Sigmoid colon (tissue), 4 donors: ENCODE data around the gene FAT4.

Source experiments
- EP300 ChIP-seq, 4 donors: sonication (generic); formaldehyde crosslinking; IDR thresholded peaks; one replicate each; pipeline ENCODE4 v1.6.1; 2017; ENCODE audit warnings: antibody characterized with exemption in 4 of 4
- POLR2A ChIP-seq, 2 donors: fragments of 450-650 bp; IDR thresholded peaks; one replicate each; pipeline ENCODE4 v1.6.1; 2016; ENCODE audit warnings: antibody characterized with exemption in 2 of 2, mild to moderate bottlenecking in 2 of 2, moderate library complexity in 2 of 2
- POLR2AphosphoS5 ChIP-seq, 4 donors: sonication (generic); formaldehyde crosslinking; IDR thresholded peaks; one replicate each; pipeline ENCODE4 v1.6.1; 2017; ENCODE audit warnings: antibody characterized with exemption in 4 of 4
- TF ChIP-seq, protein P1 (sequence below), 4 experiments: fragments of 450-650 bp in 3 of 4; fragments of 200-600 bp in 1 of 4; IDR thresholded peaks; one replicate each; pipeline ENCODE4 v1.5.1; 2016 to 2019; ENCODE audit warnings: antibody characterized with exemption in 4 of 4, mild to moderate bottlenecking in 3 of 4, moderate library complexity in 2 of 4

DNA sequence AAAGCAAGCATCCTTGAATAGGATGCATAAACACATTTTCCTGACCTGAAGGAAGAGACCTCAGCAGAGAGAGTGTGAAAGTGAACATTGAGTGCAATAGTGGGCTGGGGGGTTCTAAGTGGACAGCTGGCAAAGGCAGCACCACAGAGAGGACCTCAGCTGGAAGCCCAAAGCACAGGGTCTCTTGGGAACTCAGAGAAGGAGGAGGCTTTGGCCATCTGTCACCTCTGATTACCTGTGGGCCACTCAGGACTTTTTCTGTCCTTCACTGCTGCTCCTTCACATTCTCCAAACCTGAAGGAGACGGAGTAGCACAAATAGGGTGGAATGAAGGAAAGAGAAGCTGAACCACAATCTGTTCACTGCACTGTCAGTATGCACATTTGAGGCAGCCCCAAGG lies 37.9 kb upstream of the FAT4 start:
- TF ChIP-seq POLR2AphosphoS5 (IDR thresholded peaks at IDR 0.05) (no peak), POLR2A (IDR thresholded peaks at IDR 0.05) (no peak), EP300 (IDR thresholded peaks at IDR 0.05) (no peak)
- TF ChIP-seq, protein P1, sequence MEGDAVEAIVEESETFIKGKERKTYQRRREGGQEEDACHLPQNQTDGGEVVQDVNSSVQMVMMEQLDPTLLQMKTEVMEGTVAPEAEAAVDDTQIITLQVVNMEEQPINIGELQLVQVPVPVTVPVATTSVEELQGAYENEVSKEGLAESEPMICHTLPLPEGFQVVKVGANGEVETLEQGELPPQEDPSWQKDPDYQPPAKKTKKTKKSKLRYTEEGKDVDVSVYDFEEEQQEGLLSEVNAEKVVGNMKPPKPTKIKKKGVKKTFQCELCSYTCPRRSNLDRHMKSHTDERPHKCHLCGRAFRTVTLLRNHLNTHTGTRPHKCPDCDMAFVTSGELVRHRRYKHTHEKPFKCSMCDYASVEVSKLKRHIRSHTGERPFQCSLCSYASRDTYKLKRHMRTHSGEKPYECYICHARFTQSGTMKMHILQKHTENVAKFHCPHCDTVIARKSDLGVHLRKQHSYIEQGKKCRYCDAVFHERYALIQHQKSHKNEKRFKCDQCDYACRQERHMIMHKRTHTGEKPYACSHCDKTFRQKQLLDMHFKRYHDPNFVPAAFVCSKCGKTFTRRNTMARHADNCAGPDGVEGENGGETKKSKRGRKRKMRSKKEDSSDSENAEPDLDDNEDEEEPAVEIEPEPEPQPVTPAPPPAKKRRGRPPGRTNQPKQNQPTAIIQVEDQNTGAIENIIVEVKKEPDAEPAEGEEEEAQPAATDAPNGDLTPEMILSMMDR (IDR thresholded peaks at IDR 0.05) = no peak
